ENCODE results near the gene NFIA.

GRCh38 chr1:61419196-61419595 lies 336.8 kb downstream of the NFIA start:
- TF ChIP-seq PRDM15 (CRISPR knock-in tag; IDR thresholded peaks at IDR 0.05): no peak
- TF ChIP-seq YY1 (IDR thresholded peaks at IDR 0.05; ENCODE audit: low read depth, low read length): no peak
- no peak for TF ChIP-seq EP300 (IDR thresholded peaks at IDR 0.05; ENCODE audit: borderline replicate concordance in 1 of 2, control insufficient read depth in 1 of 2, low read depth in 2 of 2, low read length in 2 of 2)
- no peak for TF ChIP-seq CTCF (IDR thresholded peaks at IDR 0.05 in 2 of 3, conservative IDR thresholded peaks at IDR 0.05 in 1 of 3; ENCODE audit: control insufficient read depth in 2 of 3, extremely low read depth in 1 of 3, insufficient read depth in 1 of 3, low read depth in 3 of 3, low read length in 3 of 3)

All from GM12878 (cell line).